T-helper 1 cell treated with Interleukin-12 subunit alpha and Interleukin-12 subunit beta and Interleukin-4 antibody, amounts not matched to agents 30 μg/mL and 1 μg/mL, for 36 hours (primary cell): ENCODE data around the gene WFIKKN1.
"Not testable (repeated sequence)": the region's sequence is repeated elsewhere in the genome, so short reads cannot be mapped to it uniquely, and the experiment has no call there.

ENCODE experiments used
- H3K27ac Mint-ChIP-seq: one replicate; pipeline ENCODE4 v1.8.0; 2021; ENCODE audit warnings: mild to moderate bottlenecking, mixed read lengths
- H3K27me3 Mint-ChIP-seq: one replicate; pipeline ENCODE4 v1.8.0; 2021; ENCODE audit warnings: low read depth, mixed read lengths
- H3K36me3 Mint-ChIP-seq: one replicate; pipeline ENCODE4 v1.8.0; 2021; ENCODE audit warnings: low read depth, mixed read lengths
- H3K4me1 Mint-ChIP-seq: one replicate; pipeline ENCODE4 v1.8.0; 2021; ENCODE audit warnings: low read depth, mixed read lengths
- H3K4me3 Mint-ChIP-seq: one replicate; pipeline ENCODE4 v1.8.0; 2021; ENCODE audit warnings: mild to moderate bottlenecking, moderate library complexity, mixed read lengths
- H3K9me3 Mint-ChIP-seq: one replicate; pipeline ENCODE4 v1.8.0; 2021; ENCODE audit warnings: mixed read lengths

WFIKKN1 gene

GRCh38 chr16:591231-591630 lies 39.6 kb upstream of the WFIKKN1 start:
- Mint-ChIP-seq H3K27me3 (no peaks in the 10 kb centered on the region), H3K36me3 (peaks cover 5% of the 10 kb centered on the region), H3K9me3 (no peaks in the 10 kb centered on the region), H3K4me1 (peaks cover 25% of the 10 kb centered on the region), H3K4me3 (peak overlapping the region; percentile 88), H3K27ac (peak overlapping the region; percentile 83)

- peaks cover 11% of the 10 kb centered on the region for H3K36me3 Mint-ChIP-seq
- peak overlapping the region; percentile 88 for H3K4me3 Mint-ChIP-seq
- no peak overlapping the region for H3K27ac Mint-ChIP-seq
- H3K9me3 Mint-ChIP-seq: no peaks in the 10 kb centered on the region
- peaks cover 25% of the 10 kb centered on the region for H3K4me1 Mint-ChIP-seq
- H3K27me3 Mint-ChIP-seq: no peaks in the 10 kb centered on the region
Measured at GRCh38 chr16:591892-592517, 38.8 kb upstream of the WFIKKN1 start.

GRCh38 chr16:592518-593306 lies 38.1 kb upstream of the WFIKKN1 start:
- peaks cover 21% of the 10 kb centered on the region for H3K4me1 Mint-ChIP-seq
- no peak overlapping the region for H3K27ac Mint-ChIP-seq
- peaks cover 12% of the 10 kb centered on the region for H3K36me3 Mint-ChIP-seq
- no peak overlapping the region for H3K4me3 Mint-ChIP-seq
- no peaks in the 10 kb centered on the region for H3K27me3 Mint-ChIP-seq
- H3K9me3 Mint-ChIP-seq: no peaks in the 10 kb centered on the region

GRCh38 chr16:593406-593805 lies 37.4 kb upstream of the WFIKKN1 start:
- peaks cover 21% of the 10 kb centered on the region for H3K4me1 Mint-ChIP-seq
- no peak overlapping the region for H3K27ac Mint-ChIP-seq
- H3K4me3 Mint-ChIP-seq: no peak overlapping the region
- H3K36me3 Mint-ChIP-seq: peaks cover 12% of the 10 kb centered on the region
- H3K27me3 Mint-ChIP-seq: no peaks in the 10 kb centered on the region
- H3K9me3 Mint-ChIP-seq: no peaks in the 10 kb centered on the region

GRCh38 chr16:593807-594206 lies 37.0 kb upstream of the WFIKKN1 start:
- Mint-ChIP-seq H3K4me1 (peaks cover 19% of the 10 kb centered on the region), H3K9me3 (no peaks in the 10 kb centered on the region), H3K4me3 (no peak overlapping the region), H3K36me3 (peaks cover 12% of the 10 kb centered on the region), H3K27ac (peak overlapping the region; percentile 24), H3K27me3 (no peaks in the 10 kb centered on the region)

GRCh38 chr16:595094-595528 lies 35.7 kb upstream of the WFIKKN1 start:
- H3K9me3 Mint-ChIP-seq: no peaks in the 10 kb centered on the region
- H3K27me3 Mint-ChIP-seq: no peaks in the 10 kb centered on the region
- peaks cover 19% of the 10 kb centered on the region for H3K4me1 Mint-ChIP-seq
- no peak overlapping the region for H3K4me3 Mint-ChIP-seq
- no peak overlapping the region for H3K27ac Mint-ChIP-seq
- peaks cover 12% of the 10 kb centered on the region for H3K36me3 Mint-ChIP-seq

GRCh38 chr16:595942-596735 lies 34.6 kb upstream of the WFIKKN1 start:
- Mint-ChIP-seq H3K4me1 (peaks cover 13% of the 10 kb centered on the region), H3K36me3 (peaks cover 12% of the 10 kb centered on the region), H3K27ac (no peak overlapping the region), H3K4me3 (no peak overlapping the region), H3K27me3 (no peaks in the 10 kb centered on the region), H3K9me3 (no peaks in the 10 kb centered on the region)

- Mint-ChIP-seq H3K9me3 (no peaks in the 10 kb centered on the region), H3K4me3 (no peak overlapping the region), H3K27me3 (no peaks in the 10 kb centered on the region), H3K4me1 (peaks cover 11% of the 10 kb centered on the region), H3K36me3 (peaks cover 12% of the 10 kb centered on the region), H3K27ac (no peak overlapping the region)
Measured at GRCh38 chr16:596736-597060, 34.1 kb upstream of the WFIKKN1 start.

- H3K4me1 Mint-ChIP-seq, H3K4me3 Mint-ChIP-seq, H3K27ac Mint-ChIP-seq, H3K27me3 Mint-ChIP-seq, H3K9me3 Mint-ChIP-seq: not testable (repeated sequence)
- peaks cover 12% of the 10 kb centered on the region for H3K36me3 Mint-ChIP-seq
Measured at GRCh38 chr16:597655-598054, 33.1 kb upstream of the WFIKKN1 start.

GRCh38 chr16:598823-599739 lies 31.7 kb upstream of the WFIKKN1 start:
- Mint-ChIP-seq H3K36me3 (peaks cover 12% of the 10 kb centered on the region), H3K4me3 (no peak overlapping the region), H3K27ac (no peak overlapping the region), H3K4me1 (peaks cover 7% of the 10 kb centered on the region), H3K9me3 (no peaks in the 10 kb centered on the region), H3K27me3 (no peaks in the 10 kb centered on the region)

- H3K4me3 Mint-ChIP-seq: no peak overlapping the region
- H3K27ac Mint-ChIP-seq: no peak overlapping the region
- no peaks in the 10 kb centered on the region for H3K9me3 Mint-ChIP-seq
- H3K27me3 Mint-ChIP-seq: no peaks in the 10 kb centered on the region
- H3K4me1 Mint-ChIP-seq: peaks cover 5% of the 10 kb centered on the region
- peaks cover 9% of the 10 kb centered on the region for H3K36me3 Mint-ChIP-seq
Measured at GRCh38 chr16:600781-601180, 30.0 kb upstream of the WFIKKN1 start.

- H3K9me3 Mint-ChIP-seq: no peaks in the 10 kb centered on the region
- no peaks in the 10 kb centered on the region for H3K36me3 Mint-ChIP-seq
- no peak overlapping the region for H3K4me3 Mint-ChIP-seq
- peaks cover 2% of the 10 kb centered on the region for H3K4me1 Mint-ChIP-seq
- no peaks in the 10 kb centered on the region for H3K27me3 Mint-ChIP-seq
- no peak overlapping the region for H3K27ac Mint-ChIP-seq
Measured at GRCh38 chr16:603933-604332, 26.9 kb upstream of the WFIKKN1 start.

GRCh38 chr16:606656-607307 lies 24.0 kb upstream of the WFIKKN1 start:
- no peak overlapping the region for H3K4me3 Mint-ChIP-seq
- no peaks in the 10 kb centered on the region for H3K27me3 Mint-ChIP-seq
- H3K4me1 Mint-ChIP-seq: peaks cover 5% of the 10 kb centered on the region
- no peak overlapping the region for H3K27ac Mint-ChIP-seq
- H3K36me3 Mint-ChIP-seq: no peaks in the 10 kb centered on the region
- no peaks in the 10 kb centered on the region for H3K9me3 Mint-ChIP-seq

- H3K27me3 Mint-ChIP-seq: no peaks in the 10 kb centered on the region
- H3K36me3 Mint-ChIP-seq: no peaks in the 10 kb centered on the region
- H3K27ac Mint-ChIP-seq: no peak overlapping the region
- H3K9me3 Mint-ChIP-seq: no peaks in the 10 kb centered on the region
- H3K4me3 Mint-ChIP-seq: no peak overlapping the region
- H3K4me1 Mint-ChIP-seq: peaks cover 5% of the 10 kb centered on the region
Measured at GRCh38 chr16:608019-608418, 22.8 kb upstream of the WFIKKN1 start.
